ENCODE measurements around the gene EHD4. TPM values are rescaled to one million over a fixed set of nuclear protein-coding genes. Genes with fewer than 3 reads are reported as not detected.

EHD4 gene
- total RNA-seq, 1 experiment from 2014 or later, result 22.0 TPM

DNA sequence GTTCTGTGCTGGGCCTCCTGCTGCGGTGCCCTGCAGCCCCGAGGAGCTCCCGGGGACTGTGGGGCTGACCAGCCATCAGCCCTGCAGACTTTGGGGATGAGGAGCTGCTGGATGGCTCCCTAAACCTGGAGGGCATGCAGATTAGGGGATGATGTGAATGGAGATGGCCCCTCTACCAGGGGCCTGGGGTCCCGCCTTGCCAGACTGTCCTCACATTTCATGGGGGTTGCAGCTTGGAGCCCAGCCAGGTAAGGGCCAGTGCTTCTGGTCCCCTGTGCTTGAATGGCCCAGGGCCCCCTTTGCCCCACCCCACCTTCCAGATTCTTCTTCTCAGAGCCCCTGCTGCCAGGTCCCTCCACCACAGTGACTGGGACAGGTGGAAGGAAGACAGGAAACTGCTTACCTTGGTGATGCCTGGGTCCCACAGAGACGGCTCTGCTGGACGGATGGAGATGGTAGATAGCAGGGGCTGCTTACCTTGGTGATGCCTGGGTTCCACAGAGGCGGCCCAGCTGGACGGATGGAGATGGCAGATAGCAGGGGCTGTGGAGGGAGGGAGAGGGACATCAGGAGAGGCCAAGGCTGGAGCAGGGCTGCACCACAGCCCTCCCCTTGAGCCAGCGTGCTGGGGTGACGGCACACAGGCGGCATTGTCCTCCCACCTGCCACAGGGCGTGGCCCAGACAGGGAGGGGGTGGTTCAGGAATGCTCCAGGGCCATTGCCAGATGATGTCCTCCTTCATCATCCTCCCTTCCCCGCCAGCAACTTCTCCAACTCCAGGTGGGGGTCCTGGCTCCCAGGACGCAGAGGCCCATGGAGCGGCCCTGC is 78.7 kb downstream of the EHD4 start, which contains the start of gene SPTBN5:
Gene SPTBN5 (minus strand): TSS at position 632 of the 829 bp plus-strand sequence. CDS start 556 bp downstream, at position 76.
- no peaks in the 10 kb centered on the region for H3K36me3 ChIP-seq (replicated peaks; ENCODE audit: control insufficient read depth, insufficient read depth, low read length)
- H3K27me3 ChIP-seq (ENCODE audit: control insufficient read depth, insufficient read depth, low read length), result no peaks in the 10 kb centered on the region
- peak; percentile 57 for DNase-seq
- no peak within 1 kb of the TSS for H3K4me3 ChIP-seq (ENCODE audit: insufficient read depth, low read depth, low read length)

DNA sequence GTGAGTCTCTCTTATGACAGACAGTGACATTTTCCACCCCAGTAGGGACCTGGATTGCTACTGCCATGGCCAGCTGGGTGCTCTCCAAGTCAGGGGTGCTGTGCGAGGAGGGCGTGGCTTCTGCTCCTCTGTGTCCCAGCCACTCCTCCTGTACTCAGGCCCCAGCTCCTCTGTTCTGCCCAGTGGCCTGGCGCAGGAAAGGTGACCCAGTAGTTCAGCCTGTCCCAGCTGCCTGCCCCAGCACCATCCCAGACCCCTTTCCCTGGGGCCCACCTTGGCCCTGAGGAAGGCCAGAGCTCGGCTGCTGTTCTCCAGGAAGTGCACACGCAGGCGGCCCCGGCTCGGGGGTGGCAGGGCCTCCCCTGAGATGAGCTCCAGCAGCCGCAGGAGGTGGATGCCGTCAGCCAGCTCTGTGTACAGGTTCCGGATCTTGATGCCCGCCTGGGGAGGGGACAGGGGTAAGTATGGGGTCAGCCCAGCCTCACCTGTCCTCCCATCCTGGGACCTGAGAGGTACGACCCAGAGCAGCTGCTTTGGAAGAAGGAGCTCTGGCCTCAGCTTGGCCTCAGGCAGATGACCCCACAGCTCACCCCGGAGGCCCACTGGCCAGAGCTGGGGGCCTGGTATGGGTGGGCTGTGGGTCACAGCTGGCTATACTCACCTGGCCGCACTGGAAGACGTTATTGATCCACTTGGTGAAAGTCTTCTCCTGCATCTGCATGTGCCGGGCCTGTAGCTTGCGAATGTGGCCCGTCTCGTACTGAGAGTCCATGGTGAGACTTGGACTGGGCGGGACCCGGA is 79.5 kb downstream of the EHD4 start:
- H3K4me3 ChIP-seq (ENCODE audit: insufficient read depth, low read depth, low read length), result no peak overlapping the region
- DNase-seq, result peak; percentile 66
- no peaks in the 10 kb centered on the region for H3K27me3 ChIP-seq (ENCODE audit: control insufficient read depth, insufficient read depth, low read length)
- no peaks in the 10 kb centered on the region for H3K36me3 ChIP-seq (replicated peaks; ENCODE audit: control insufficient read depth, insufficient read depth, low read length)

DNA sequence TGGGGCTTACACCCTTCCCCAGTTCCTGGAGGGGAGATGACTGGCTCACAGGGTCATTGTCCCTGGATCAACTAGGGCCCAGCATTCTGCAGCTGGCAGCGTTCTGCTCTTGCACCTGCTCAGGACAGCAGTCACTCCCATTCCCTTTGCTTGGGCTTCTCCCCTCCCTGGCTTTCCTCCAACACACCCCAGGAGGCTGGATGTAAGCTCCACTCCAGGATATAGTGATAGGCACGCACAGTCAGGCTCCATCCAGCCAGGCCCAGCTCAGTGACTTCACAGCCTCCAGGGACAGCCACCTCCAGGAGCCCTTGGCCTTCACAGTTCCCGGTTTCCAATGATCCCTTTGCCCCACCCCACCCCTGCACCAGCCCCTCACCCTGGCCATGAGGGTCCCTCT is 80.4 kb downstream of the EHD4 start:
- no peak for DNase-seq
- Histone ChIP-seq H3K27me3 (ENCODE audit: control insufficient read depth, insufficient read depth, low read length) (no peaks in the 10 kb centered on the region), H3K4me3 (ENCODE audit: insufficient read depth, low read depth, low read length) (no peak overlapping the region), H3K36me3 (replicated peaks; ENCODE audit: control insufficient read depth, insufficient read depth, low read length) (no peaks in the 10 kb centered on the region)

DNA sequence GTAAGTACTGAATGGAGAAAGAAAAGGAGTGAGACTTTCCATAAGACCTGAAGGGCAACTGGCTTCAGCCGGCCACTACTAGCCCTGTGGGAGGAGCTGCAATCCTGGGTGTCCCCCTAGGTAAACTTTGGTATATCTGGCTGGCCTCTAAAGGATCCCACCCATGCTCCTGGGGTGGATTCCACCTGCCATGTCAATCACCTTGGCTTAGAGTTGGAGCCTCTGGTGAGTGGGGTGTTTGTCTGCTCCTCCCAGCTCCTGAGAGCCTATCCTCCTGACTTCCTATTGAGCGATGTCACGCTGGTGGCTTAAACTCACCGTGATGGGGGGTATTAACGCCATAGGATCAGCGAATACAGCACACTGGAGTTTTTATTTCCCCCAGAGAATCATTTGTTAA is 81.1 kb downstream of the EHD4 start:
- peak; percentile 62 for DNase-seq
- Histone ChIP-seq H3K27me3 (ENCODE audit: control insufficient read depth, insufficient read depth, low read length) (no peaks in the 10 kb centered on the region), H3K36me3 (replicated peaks; ENCODE audit: control insufficient read depth, insufficient read depth, low read length) (no peaks in the 10 kb centered on the region), H3K4me3 (ENCODE audit: insufficient read depth, low read depth, low read length) (no peak overlapping the region)

GRCh38 chr15:41890050-41890690 is 82.2 kb downstream of the EHD4 start:
- no peak for DNase-seq
- Histone ChIP-seq H3K27me3 (ENCODE audit: control insufficient read depth, insufficient read depth, low read length) (no peaks in the 10 kb centered on the region), H3K4me3 (ENCODE audit: insufficient read depth, low read depth, low read length) (no peak overlapping the region), H3K36me3 (replicated peaks; ENCODE audit: control insufficient read depth, insufficient read depth, low read length) (no peaks in the 10 kb centered on the region)

DNA sequence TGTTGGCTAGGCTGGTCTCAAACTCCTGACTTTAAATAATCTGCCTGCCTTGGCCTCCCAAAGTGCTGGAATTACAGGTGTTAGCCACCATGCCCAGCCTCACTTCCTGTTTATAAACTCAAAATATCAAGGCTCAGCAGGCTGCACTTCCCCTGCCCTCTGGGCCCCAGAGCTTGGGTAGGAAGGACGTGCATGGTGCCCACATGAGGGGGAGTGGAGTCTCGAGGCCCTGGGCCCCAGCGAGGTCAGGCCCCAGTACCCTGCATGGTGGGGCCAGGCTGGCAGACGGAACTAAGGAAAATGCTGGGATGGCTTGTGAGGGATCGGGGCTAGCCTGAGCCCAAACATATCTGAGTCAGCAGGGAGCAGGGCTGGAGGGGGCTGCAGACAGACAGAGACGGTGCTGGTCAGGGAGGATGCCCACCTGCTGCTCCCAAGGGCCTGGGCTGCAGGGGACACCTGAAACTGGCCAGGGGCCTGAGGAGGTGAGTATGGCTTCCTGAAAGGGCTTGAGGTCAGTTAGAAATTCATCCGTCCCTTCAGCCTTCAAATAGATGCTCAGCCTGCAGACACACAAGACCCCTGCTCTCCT is 83.6 kb downstream of the EHD4 start:
- DNase-seq, result peak; percentile 59
- Histone ChIP-seq H3K4me3 (ENCODE audit: insufficient read depth, low read depth, low read length) (no peak overlapping the region), H3K27me3 (ENCODE audit: control insufficient read depth, insufficient read depth, low read length) (no peaks in the 10 kb centered on the region), H3K36me3 (replicated peaks; ENCODE audit: control insufficient read depth, insufficient read depth, low read length) (no peaks in the 10 kb centered on the region)

DNA sequence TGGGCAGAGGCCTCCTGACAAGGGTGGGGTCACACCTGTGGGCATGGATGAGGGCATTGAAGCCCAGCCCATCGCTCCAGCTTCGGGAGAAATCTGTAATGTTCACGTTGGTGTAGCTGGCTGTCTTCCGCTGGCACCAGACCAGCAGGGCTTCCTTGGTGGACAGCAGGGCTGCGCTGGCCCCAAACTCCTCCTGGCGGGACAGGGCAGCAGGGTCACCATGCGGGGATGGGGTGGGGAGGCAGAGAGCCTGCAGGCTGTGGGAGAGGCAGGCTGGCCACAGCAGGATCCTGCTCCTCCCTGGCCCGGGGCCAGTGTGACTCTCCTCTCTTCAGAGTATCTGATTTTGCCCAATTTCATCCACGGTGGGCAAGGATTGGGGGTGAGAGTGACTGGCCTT is 84.5 kb downstream of the EHD4 start:
- H3K27me3 ChIP-seq (ENCODE audit: control insufficient read depth, insufficient read depth, low read length), result peaks cover 3% of the 10 kb centered on the region; the same call in 1 of the 2 replicates
- peak; percentile 45 for DNase-seq
- H3K36me3 ChIP-seq (replicated peaks; ENCODE audit: control insufficient read depth, insufficient read depth, low read length), result no peaks in the 10 kb centered on the region
- H3K4me3 ChIP-seq (ENCODE audit: insufficient read depth, low read depth, low read length), result no peak overlapping the region

- DNase-seq, result no peak
- H3K4me3 ChIP-seq (ENCODE audit: insufficient read depth, low read depth, low read length), result no peak overlapping the region
- no peaks in the 10 kb centered on the region for H3K36me3 ChIP-seq (replicated peaks; ENCODE audit: control insufficient read depth, insufficient read depth, low read length)
- H3K27me3 ChIP-seq (ENCODE audit: control insufficient read depth, insufficient read depth, low read length), result peaks cover 9% of the 10 kb centered on the region; the same call in 1 of the 2 replicates
These were observed 85.2 kb downstream of the EHD4 start for GRCh38 chr15:41887161-41887560.

DNA sequence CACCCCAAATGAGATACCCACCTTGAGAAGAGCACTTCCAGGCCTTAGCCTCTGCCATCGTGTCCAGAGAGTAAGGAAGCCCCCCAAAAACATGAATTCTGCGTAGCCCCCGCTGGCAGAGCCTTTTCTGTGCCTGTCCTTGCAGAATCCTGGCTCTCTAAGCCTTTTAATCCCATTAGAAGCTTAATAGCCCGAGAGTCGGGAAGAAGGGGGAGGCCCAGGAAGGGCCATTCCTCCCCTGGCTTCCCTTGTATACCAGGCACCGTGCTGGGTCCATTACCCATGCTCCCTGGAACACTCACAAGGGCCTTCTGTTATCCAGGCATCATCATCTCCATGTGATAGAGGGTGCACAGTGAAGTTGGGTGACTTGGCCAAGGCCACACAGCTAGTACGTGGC is 85.6 kb downstream of the EHD4 start:
- H3K27me3 ChIP-seq (ENCODE audit: control insufficient read depth, insufficient read depth, low read length), result peaks cover 9% of the 10 kb centered on the region; the same call in 1 of the 2 replicates
- no peak for DNase-seq
- no peaks in the 10 kb centered on the region for H3K36me3 ChIP-seq (replicated peaks; ENCODE audit: control insufficient read depth, insufficient read depth, low read length)
- no peak overlapping the region for H3K4me3 ChIP-seq (ENCODE audit: insufficient read depth, low read depth, low read length)

DNA sequence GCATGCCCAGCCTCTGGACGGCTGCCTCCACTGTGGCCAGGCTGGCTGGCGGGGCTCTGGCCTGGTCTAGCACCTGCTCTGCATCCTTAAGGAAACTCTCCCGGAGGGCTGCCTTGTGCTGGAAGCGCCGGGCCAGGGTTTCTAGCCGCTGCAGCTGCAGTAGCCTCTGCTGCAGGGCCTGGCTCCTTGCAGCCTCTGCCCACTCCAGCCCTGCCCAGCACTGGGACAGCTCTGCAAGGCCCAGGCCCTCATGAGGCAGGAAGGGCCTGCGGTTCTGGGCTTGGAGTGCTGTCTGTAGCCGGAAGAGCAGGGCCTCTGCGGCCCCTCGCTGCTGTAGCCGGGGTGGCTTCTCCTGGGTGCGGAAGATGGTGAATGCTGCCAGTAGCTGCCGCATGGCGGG is 86.5 kb downstream of the EHD4 start:
- peaks cover 17% of the 10 kb centered on the region; the same call in 1 of the 2 replicates for H3K27me3 ChIP-seq (ENCODE audit: control insufficient read depth, insufficient read depth, low read length)
- H3K4me3 ChIP-seq (ENCODE audit: insufficient read depth, low read depth, low read length), result no peak overlapping the region
- H3K36me3 ChIP-seq (replicated peaks; ENCODE audit: control insufficient read depth, insufficient read depth, low read length), result no peaks in the 10 kb centered on the region
- DNase-seq, result no peak

- no peak overlapping the region for H3K4me3 ChIP-seq (ENCODE audit: insufficient read depth, low read depth, low read length)
- peaks cover 19% of the 10 kb centered on the region; the same call in 1 of the 2 replicates for H3K27me3 ChIP-seq (ENCODE audit: control insufficient read depth, insufficient read depth, low read length)
- H3K36me3 ChIP-seq (replicated peaks; ENCODE audit: control insufficient read depth, insufficient read depth, low read length), result no peaks in the 10 kb centered on the region
- no peak for DNase-seq
These were observed 87.0 kb downstream of the EHD4 start for GRCh38 chr15:41885321-41885720.

DNA sequence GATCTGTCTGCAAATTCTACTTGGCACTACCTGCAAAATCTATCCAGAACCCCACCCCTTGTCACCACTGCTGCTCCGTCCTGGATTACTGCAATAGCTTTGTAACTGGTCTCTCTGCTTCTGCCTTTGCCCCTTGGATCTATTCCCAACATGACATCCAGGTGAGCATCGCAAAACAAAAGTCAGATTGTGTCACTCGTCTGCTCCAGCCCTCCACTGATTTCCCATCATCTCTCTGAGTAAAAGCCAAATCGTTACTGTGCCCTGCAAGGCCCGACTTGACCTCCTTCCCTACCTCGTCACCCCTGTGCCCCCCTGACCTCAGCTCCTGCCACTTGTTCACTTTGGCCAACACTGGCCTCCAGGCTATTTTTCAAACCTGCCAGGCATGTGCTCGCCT is 87.9 kb downstream of the EHD4 start:
- Histone ChIP-seq H3K27me3 (ENCODE audit: control insufficient read depth, insufficient read depth, low read length) (peaks cover 19% of the 10 kb centered on the region; the same call in 1 of the 2 replicates), H3K4me3 (ENCODE audit: insufficient read depth, low read depth, low read length) (no peak overlapping the region), H3K36me3 (replicated peaks; ENCODE audit: control insufficient read depth, insufficient read depth, low read length) (no peaks in the 10 kb centered on the region)
- no peak for DNase-seq

DNA sequence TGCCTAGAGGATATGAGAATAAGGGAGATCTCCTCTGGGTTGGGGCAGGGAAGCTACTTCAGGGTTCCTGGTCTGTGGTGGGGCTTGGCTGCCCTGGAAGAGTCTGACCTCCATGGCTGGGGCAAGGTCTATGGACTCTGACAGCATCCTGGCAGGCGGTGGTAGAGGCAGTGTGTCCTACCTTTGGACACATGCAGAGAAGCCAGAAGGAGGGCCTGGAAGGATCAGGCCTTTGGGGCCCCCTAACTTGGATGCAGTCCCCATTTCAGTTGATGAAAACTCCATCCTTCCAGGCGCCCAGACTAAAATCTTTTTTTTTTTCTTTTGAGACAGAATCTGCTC is 88.9 kb downstream of the EHD4 start:
- no peak for DNase-seq
- peaks cover 19% of the 10 kb centered on the region; the same call in 1 of the 2 replicates for H3K27me3 ChIP-seq (ENCODE audit: control insufficient read depth, insufficient read depth, low read length)
- no peaks in the 10 kb centered on the region for H3K36me3 ChIP-seq (replicated peaks; ENCODE audit: control insufficient read depth, insufficient read depth, low read length)
- no peak overlapping the region for H3K4me3 ChIP-seq (ENCODE audit: insufficient read depth, low read depth, low read length)

Data from H7 (cell line).